Osteoblast (primary cell): ENCODE measurements around the gene PAPLN. TPM values are rescaled to one million over a fixed set of nuclear protein-coding genes. Genes with fewer than 3 reads are reported as not detected.
A peak's percentile ranks its signal among the peaks of the same experiment; 100 is the strongest.

Source experiments
- DNase-seq: peaks from one replicate; pipeline ENCODE4 v3.0.0; 2011; ENCODE audit warnings: low spot score, mixed read lengths; ENCODE audit not compliant: insufficient read length; ENCODE audit errors: missing footprints
- H2AFZ ChIP-seq: 2 replicates; pipeline ENCODE4 v1.6.0; 2011; ENCODE audit warnings: mild to moderate bottlenecking, low read length
- H3K27ac ChIP-seq: 2 replicates; pipeline ENCODE4 v1.5.1; 2011; ENCODE audit warnings: mild to moderate bottlenecking, low read depth, low read length, moderate library complexity
- H3K27me3 ChIP-seq: 2 replicates; pipeline ENCODE4 v1.6.0; 2012; ENCODE audit warnings: mild to moderate bottlenecking, control low read depth, inconsistent platforms, low read length, moderate library complexity; ENCODE audit not compliant: insufficient read depth
- H3K36me3 ChIP-seq: 2 replicates; pipeline ENCODE4 v1.5.1; 2011; ENCODE audit warnings: mild to moderate bottlenecking, low read length, control low read depth, moderate library complexity; ENCODE audit not compliant: insufficient read depth
- H3K4me1 ChIP-seq: 2 replicates; pipeline ENCODE4 v1.5.1; 2011; ENCODE audit warnings: mild to moderate bottlenecking, low read length, control low read depth, moderate library complexity; ENCODE audit not compliant: insufficient read depth
- H3K4me2 ChIP-seq: 2 replicates; pipeline ENCODE4 v1.6.0; 2011; ENCODE audit warnings: mild to moderate bottlenecking, low read length; ENCODE audit not compliant: insufficient read depth
- H3K4me3 ChIP-seq: fragments of 200-600 bp; sonication (generic); 3 replicates; pipeline ENCODE4 v1.5.1; 2012; ENCODE audit warnings: mild to moderate bottlenecking, low read length, inconsistent platforms; ENCODE audit not compliant: insufficient read depth
- H3K79me2 ChIP-seq: 2 replicates; pipeline ENCODE4 v1.6.0; 2012; ENCODE audit warnings: mild to moderate bottlenecking, low read length, control low read depth, inconsistent platforms; ENCODE audit not compliant: insufficient read depth
- H3K9me3 ChIP-seq: 2 replicates; pipeline ENCODE4 v1.5.1; 2011; ENCODE audit warnings: low read depth, low read length, control low read depth
- H4K20me1 ChIP-seq: 2 replicates; pipeline ENCODE4 v1.6.0; 2012; ENCODE audit warnings: mild to moderate bottlenecking, low read length, control low read depth; ENCODE audit not compliant: insufficient read depth
- total RNA-seq: library from RNA; depleted of rRNA; stranded (reverse); fragments of >200 nt; gene quantifications from 2 replicates; pipeline ENCODE4 v1.2.3, GENCODE V29; 2012
- TF ChIP-seq, protein P1 (sequence below): IDR thresholded peaks from 2 replicates; pipeline ENCODE4 v1.5.1; 2011; ENCODE audit warnings: mild to moderate bottlenecking, low read depth, low read length, moderate library complexity; ENCODE audit errors: extremely low read depth

Gene PAPLN
- total RNA-seq, 1 donor, result 5.8 TPM

DNA sequence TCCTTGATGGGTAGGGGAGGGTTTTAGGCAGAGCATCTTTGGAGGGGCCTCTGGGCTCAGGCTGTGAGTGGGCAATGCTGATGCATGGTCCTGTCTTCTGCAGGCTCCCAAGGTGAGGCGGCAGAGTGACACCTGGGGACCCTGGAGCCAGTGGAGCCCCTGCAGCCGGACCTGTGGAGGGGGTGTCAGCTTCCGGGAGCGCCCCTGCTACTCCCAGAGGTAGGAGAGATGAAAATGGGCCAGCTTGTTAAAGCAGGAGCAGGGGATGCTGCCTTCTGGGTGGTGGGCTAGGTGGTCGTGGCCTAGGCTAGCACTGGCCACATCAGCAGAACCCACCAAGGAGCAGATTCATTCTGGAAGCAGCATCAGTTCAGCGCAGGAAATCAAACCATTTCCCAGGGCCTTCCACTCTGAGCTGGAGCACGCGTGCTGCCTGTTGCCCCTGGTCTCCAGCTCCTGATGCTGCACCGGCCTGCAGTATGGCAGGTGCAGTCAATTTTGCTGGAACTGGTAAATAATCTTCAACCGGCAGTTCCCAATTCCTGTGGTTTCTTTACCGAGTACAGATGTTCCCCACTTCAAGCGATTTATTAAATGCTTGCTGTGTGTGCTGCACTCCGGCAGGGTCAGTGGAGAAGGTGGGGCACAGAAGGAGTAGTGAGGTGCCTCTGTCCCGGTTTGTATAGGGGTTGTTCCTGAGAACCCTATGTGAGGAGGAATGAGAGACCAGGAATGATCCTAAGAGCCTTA is 7.4 kb downstream of the PAPLN start:
- peak; percentile 44 for DNase-seq
- no peak overlapping the region for H3K4me3 ChIP-seq
- no peak overlapping the region for H3K27ac ChIP-seq
- H3K79me2 ChIP-seq, result no peaks in the 10 kb centered on the region
- TF ChIP-seq, protein P1, sequence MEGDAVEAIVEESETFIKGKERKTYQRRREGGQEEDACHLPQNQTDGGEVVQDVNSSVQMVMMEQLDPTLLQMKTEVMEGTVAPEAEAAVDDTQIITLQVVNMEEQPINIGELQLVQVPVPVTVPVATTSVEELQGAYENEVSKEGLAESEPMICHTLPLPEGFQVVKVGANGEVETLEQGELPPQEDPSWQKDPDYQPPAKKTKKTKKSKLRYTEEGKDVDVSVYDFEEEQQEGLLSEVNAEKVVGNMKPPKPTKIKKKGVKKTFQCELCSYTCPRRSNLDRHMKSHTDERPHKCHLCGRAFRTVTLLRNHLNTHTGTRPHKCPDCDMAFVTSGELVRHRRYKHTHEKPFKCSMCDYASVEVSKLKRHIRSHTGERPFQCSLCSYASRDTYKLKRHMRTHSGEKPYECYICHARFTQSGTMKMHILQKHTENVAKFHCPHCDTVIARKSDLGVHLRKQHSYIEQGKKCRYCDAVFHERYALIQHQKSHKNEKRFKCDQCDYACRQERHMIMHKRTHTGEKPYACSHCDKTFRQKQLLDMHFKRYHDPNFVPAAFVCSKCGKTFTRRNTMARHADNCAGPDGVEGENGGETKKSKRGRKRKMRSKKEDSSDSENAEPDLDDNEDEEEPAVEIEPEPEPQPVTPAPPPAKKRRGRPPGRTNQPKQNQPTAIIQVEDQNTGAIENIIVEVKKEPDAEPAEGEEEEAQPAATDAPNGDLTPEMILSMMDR, result no peak
- H4K20me1 ChIP-seq, result peaks cover 5% of the 10 kb centered on the region
- H3K9me3 ChIP-seq, result no peaks in the 10 kb centered on the region
- H2AFZ ChIP-seq, result no peak overlapping the region
- no peaks in the 10 kb centered on the region for H3K36me3 ChIP-seq
- peaks cover 8% of the 10 kb centered on the region for H3K27me3 ChIP-seq
- H3K4me2 ChIP-seq, result no peak overlapping the region
- peaks cover 30% of the 10 kb centered on the region for H3K4me1 ChIP-seq

DNA sequence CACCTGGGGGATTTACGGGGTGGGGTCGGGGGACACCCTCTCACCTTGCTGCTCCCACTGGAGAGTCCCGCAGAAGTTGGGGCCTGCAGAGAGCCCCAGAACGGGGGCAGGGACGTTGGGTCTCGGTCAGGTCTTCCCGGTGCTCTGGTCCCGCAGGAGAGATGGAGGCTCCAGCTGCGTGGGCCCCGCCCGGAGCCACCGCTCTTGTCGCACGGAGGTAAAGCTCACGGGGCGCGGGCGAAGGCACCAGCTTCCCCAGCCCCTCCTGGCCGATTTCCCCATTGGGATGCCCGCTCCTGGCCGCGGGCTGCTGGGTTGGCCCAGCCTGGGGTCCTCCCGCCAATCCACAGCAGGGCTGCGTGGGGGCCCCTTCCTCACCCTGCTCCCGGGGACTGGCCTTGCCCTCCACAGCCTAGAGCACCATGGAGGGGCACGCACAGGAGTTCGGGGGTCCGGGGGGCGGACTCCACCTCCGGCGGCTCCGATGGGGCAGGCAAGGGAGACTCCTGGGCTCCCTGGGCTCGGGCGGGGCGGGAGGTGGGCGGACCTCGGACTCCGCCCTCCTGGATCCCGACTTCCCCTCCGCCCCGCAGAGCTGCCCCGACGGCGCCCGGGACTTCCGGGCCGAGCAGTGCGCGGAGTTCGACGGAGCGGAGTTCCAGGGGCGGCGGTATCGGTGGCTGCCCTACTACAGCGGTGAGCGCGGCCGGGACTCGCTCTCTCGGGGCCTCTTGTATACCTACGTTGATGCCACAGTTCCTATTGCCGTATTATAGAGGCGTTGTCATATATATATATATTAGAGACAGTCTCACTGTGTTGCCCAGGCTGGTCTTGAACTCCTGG is 8.4 kb downstream of the PAPLN start:
- no peak overlapping the region for H3K27ac ChIP-seq
- H4K20me1 ChIP-seq, result peaks cover 5% of the 10 kb centered on the region
- peak overlapping the region; percentile 76 for H3K4me3 ChIP-seq
- peak overlapping the region; percentile 78 for H2AFZ ChIP-seq
- H3K4me2 ChIP-seq, result peak overlapping the region; percentile 89
- H3K4me1 ChIP-seq, result peaks cover 28% of the 10 kb centered on the region
- TF ChIP-seq, protein P1, result no peak
- no peaks in the 10 kb centered on the region for H3K9me3 ChIP-seq
- DNase-seq, result peak; percentile 97
- H3K36me3 ChIP-seq, result no peaks in the 10 kb centered on the region
- H3K79me2 ChIP-seq, result no peaks in the 10 kb centered on the region
- peaks cover 3% of the 10 kb centered on the region for H3K27me3 ChIP-seq

DNA sequence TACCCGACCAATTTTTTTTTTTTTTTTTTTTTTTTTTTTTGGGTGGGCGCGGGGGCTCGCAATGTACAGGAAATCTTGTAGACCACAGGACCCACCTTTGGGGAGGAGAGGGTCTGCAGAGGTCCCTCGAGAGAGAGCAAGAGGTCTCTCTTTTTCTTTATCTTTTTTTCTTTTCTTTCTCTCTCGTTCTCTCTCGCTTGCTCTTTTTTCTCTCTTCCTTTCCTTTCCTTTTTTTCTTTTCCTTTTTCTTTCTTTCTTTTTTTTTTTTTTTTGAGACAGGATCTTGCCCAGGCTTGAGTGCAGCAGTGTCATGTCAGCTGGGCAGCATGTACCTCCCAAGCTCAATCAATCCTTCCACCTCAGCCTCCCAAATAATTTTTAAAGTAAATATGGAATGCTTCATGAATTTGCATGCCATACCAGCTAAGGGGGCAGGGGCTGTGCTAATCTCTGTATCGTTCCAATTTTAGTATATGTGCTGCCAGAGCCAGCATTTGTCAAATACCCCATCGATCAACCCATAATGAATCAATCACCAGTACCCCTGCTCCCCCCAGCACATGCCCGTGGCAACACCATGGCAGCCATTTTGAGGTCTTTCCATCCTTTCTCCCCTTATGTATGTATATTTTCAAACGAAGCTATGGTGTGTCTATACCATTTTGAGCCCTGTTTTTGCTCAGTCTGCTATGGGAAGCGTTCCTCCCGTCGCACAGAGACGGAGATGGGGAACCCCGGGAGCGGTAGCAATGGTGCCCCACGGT is 9.3 kb downstream of the PAPLN start:
- no peaks in the 10 kb centered on the region for H3K9me3 ChIP-seq
- no peak overlapping the region for H3K27ac ChIP-seq
- H4K20me1 ChIP-seq, result peaks cover 5% of the 10 kb centered on the region
- H3K4me2 ChIP-seq, result peak overlapping the region; percentile 89
- DNase-seq, result peak; percentile 83
- H3K27me3 ChIP-seq, result no peaks in the 10 kb centered on the region
- TF ChIP-seq, protein P1, result no peak
- peak overlapping the region; percentile 76 for H3K4me3 ChIP-seq
- peak overlapping the region; percentile 96 for H2AFZ ChIP-seq
- no peaks in the 10 kb centered on the region for H3K79me2 ChIP-seq
- H3K36me3 ChIP-seq, result no peaks in the 10 kb centered on the region
- peaks cover 28% of the 10 kb centered on the region for H3K4me1 ChIP-seq
